HepG2 (cell line): ENCODE measurements around the gene PXDC1. TPM values are rescaled to one million over a fixed set of nuclear protein-coding genes. Genes with fewer than 3 reads are reported as not detected.

Source experiments
- ARID4A ChIP-seq: sonication (generic); formaldehyde crosslinking; IDR thresholded peaks from 2 replicates; pipeline ENCODE4 v1.5.0; 2020; ENCODE audit warnings: mild to moderate bottlenecking, missing genetic modification reagents, borderline replicate concordance
- NFKB2 ChIP-seq: sonication (generic); formaldehyde crosslinking; IDR thresholded peaks from 2 replicates; pipeline ENCODE4 v1.4.0; 2020; ENCODE audit warnings: missing genetic modification reagents, borderline replicate concordance
- NR0B2 ChIP-seq: sonication (generic); formaldehyde crosslinking; IDR thresholded peaks from 2 replicates; pipeline ENCODE4 v1.4.0; 2020; ENCODE audit warnings: mild to moderate bottlenecking, missing genetic modification reagents
- PRDM10 ChIP-seq: sonication (generic); formaldehyde crosslinking; IDR thresholded peaks from 2 replicates; pipeline ENCODE4 v1.4.0; 2020; ENCODE audit warnings: low read depth, missing genetic modification reagents
- SIX1 ChIP-seq: sonication (generic); formaldehyde crosslinking; IDR thresholded peaks from 2 replicates; pipeline ENCODE4 v1.4.0; 2020; ENCODE audit warnings: missing genetic modification reagents, borderline replicate concordance
- SRF ChIP-seq: IDR thresholded peaks from 2 replicates; pipeline ENCODE4 v1.6.1; 2011; ENCODE audit warnings: mild to moderate bottlenecking, low read depth, low read length, moderate library complexity
- TAF1 ChIP-seq: sonication (generic); formaldehyde crosslinking; IDR thresholded peaks from 2 replicates; pipeline ENCODE4 v1.4.0; 2020; ENCODE audit warnings: missing genetic modification reagents
- TBP ChIP-seq: sonication (generic); formaldehyde crosslinking; IDR thresholded peaks from 2 replicates; pipeline ENCODE4 v1.5.0; 2020; ENCODE audit warnings: missing genetic modification reagents
- ZBTB33 ChIP-seq: sonication (generic); formaldehyde crosslinking; IDR thresholded peaks from 2 replicates; pipeline ENCODE4 v1.4.0; 2020; ENCODE audit warnings: missing genetic modification reagents
- ZBTB38 ChIP-seq: sonication (generic); formaldehyde crosslinking; IDR thresholded peaks from 2 replicates; pipeline ENCODE4 v1.5.1; 2020; ENCODE audit warnings: mild to moderate bottlenecking, missing genetic modification reagents
- ZMAT5 ChIP-seq: sonication (generic); formaldehyde crosslinking; IDR thresholded peaks from 2 replicates; pipeline ENCODE4 v1.5.0; 2020; ENCODE audit warnings: mild to moderate bottlenecking, low read depth, missing genetic modification reagents, borderline replicate concordance
- ZNF430 ChIP-seq: sonication (generic); formaldehyde crosslinking; IDR thresholded peaks from 2 replicates; pipeline ENCODE4 v1.9.0; 2021; ENCODE audit warnings: mild to moderate bottlenecking, missing genetic modification reagents
- ZNF549 ChIP-seq: sonication (generic); formaldehyde crosslinking; IDR thresholded peaks from 2 replicates; pipeline ENCODE4 v1.5.0; 2020; ENCODE audit warnings: missing genetic modification reagents
- ZNF784 ChIP-seq: sonication (generic); formaldehyde crosslinking; IDR thresholded peaks from 2 replicates; pipeline ENCODE4 v1.5.1; 2020; ENCODE audit warnings: missing genetic modification reagents, mild to moderate bottlenecking, borderline replicate concordance
- polyA plus RNA-seq, 8 experiments: library from polyadenylated mRNA; depleted of rRNA in 3 of 8; stranded (reverse) in 7 of 8; unstranded in 1 of 8; fragments of >200 nt; fragmentation: Illumina TruSeq in 4 of 8; extraction: Trizol in 4 of 8; gene quantifications; 2 replicates each; pipeline versions ENCODE4 v1.2.1 to v1.2.3, GENCODE V29; 2011 to 2016; ENCODE audit warnings: low read depth in 4 of 8, missing spikeins in 1 of 8, mixed read lengths in 1 of 8; ENCODE audit not compliant: insufficient read depth in 1 of 8
- total RNA-seq, 5 experiments: library from RNA; depleted of rRNA; stranded (reverse); fragments of >200 nt; fragmentation: Illumina TruSeq; extraction: Trizol; gene quantifications; 2 replicates each; pipeline ENCODE4 v1.2.3, GENCODE V29; 2016; ENCODE audit warnings: low read depth in 1 of 5

The PXDC1 gene
- total and polyA plus RNA-seq, 2 of the 13 experiments (the other 11 are each of a cell fraction or from before 2014, with no cell fraction given), result 32.4 to 34.7 TPM

- no peak for TF ChIP-seq SIX1 (CRISPR knock-in tag)
- peak; percentile 70; the same call in 1 of the 2 replicates for TF ChIP-seq ZNF784 (CRISPR knock-in tag)
- 0 out of 2 replicates have a peak, but pooled peaks have one; percentile 40 for TF ChIP-seq ZNF430
- no peak for TF ChIP-seq SRF
- no peak for TF ChIP-seq TBP
- no peak for TF ChIP-seq ZMAT5 (CRISPR knock-in tag)
- peak; percentile 97 for TF ChIP-seq ZBTB38 (CRISPR knock-in tag)
- no peak for TF ChIP-seq PRDM10
- peak; percentile 49; the same call in 1 of the 2 replicates for TF ChIP-seq NFKB2 (CRISPR knock-in tag)
- no peak for TF ChIP-seq TAF1 (CRISPR knock-in tag)
- TF ChIP-seq ZBTB33, result peak; percentile 75
- no peak for TF ChIP-seq ZNF549 (CRISPR knock-in tag)
- no peak for TF ChIP-seq NR0B2
- peak; percentile 54; the same call in 1 of the 2 replicates for TF ChIP-seq ARID4A (CRISPR knock-in tag)
Observed at GRCh38 chr6:3748208-3749066, 3.1 kb downstream of the PXDC1 start (continued).
